ENCODE measurements around the gene SACM1L.

DNA sequence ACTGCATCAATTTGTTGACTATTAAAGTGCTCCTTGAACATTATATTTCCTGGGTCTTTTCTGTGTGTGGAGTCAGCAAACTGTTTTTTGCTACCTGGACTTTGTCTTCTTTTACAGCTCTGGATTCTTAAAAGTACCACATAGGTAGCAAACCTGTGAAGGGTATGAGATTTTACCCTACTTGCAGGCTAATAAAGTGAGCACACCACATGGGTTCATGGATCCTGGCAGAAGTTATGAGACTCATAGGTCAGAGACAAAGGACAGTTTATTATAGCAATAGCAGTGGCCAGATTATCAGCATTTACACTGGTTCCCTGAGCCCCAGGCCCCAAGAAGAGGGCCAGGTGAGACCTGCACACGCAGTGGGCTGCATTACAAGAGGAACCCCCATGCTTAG lies 8.0 kb upstream of the SACM1L start:
- TF ChIP-seq, protein P1, sequence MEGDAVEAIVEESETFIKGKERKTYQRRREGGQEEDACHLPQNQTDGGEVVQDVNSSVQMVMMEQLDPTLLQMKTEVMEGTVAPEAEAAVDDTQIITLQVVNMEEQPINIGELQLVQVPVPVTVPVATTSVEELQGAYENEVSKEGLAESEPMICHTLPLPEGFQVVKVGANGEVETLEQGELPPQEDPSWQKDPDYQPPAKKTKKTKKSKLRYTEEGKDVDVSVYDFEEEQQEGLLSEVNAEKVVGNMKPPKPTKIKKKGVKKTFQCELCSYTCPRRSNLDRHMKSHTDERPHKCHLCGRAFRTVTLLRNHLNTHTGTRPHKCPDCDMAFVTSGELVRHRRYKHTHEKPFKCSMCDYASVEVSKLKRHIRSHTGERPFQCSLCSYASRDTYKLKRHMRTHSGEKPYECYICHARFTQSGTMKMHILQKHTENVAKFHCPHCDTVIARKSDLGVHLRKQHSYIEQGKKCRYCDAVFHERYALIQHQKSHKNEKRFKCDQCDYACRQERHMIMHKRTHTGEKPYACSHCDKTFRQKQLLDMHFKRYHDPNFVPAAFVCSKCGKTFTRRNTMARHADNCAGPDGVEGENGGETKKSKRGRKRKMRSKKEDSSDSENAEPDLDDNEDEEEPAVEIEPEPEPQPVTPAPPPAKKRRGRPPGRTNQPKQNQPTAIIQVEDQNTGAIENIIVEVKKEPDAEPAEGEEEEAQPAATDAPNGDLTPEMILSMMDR (IDR thresholded peaks at IDR 0.05; ENCODE audit: poor library complexity): no peak
- no peak for TF ChIP-seq EZH2 (IDR thresholded peaks at IDR 0.05; ENCODE audit: borderline replicate concordance)
